ENCODE data around the gene HEPACAM2.
A peak's percentile ranks its signal among the peaks of the same experiment; 100 is the strongest.

The HEPACAM2 gene

GRCh38 chr7:93235541-93235940 is 9.3 kb upstream of the HEPACAM2 start:
- H3K27ac ChIP-seq (ENCODE audit: low read depth, low read length), result no peak overlapping the region
- peaks cover 0 to 19% (median 16%) of the 10 kb centered on the region in 5 donors for H3K4me1 ChIP-seq (ENCODE audit: control insufficient read depth in 5 of 5, insufficient read depth in 5 of 5, low read length in 5 of 5)
- no peak overlapping the region for H3K4me3 ChIP-seq (ENCODE audit: low read depth in 1 of 5, low read length in 5 of 5)
- no peaks in the 10 kb centered on the region for H3K9me3 ChIP-seq (ENCODE audit: control insufficient read depth in 5 of 5, low read length in 5 of 5)
- no peak overlapping the region for H3K9ac ChIP-seq (ENCODE audit: low read length in 5 of 5)
- H3K36me3 ChIP-seq (ENCODE audit: control insufficient read depth in 5 of 5, insufficient read depth in 5 of 5, low read length in 5 of 5), result peaks cover 0 to 2% (median 0%) of the 10 kb centered on the region in 5 donors
- H3K27me3 ChIP-seq (ENCODE audit: control insufficient read depth in 5 of 5, insufficient read depth in 4 of 5, low read length in 5 of 5), result no peaks in the 10 kb centered on the region

GRCh38 chr7:93232673-93233018 is 6.4 kb upstream of the HEPACAM2 start:
- Histone ChIP-seq H3K4me3 (ENCODE audit: low read depth in 1 of 5, low read length in 5 of 5) (peak overlapping the region; percentile 91 to 100 (median 95)), H3K27me3 (ENCODE audit: control insufficient read depth in 5 of 5, insufficient read depth in 4 of 5, low read length in 5 of 5) (no peaks in the 10 kb centered on the region), H3K27ac (ENCODE audit: low read depth, low read length) (peak overlapping the region; percentile 68), H3K9ac (ENCODE audit: low read length in 5 of 5) (peak overlapping the region; percentile 30 to 95 (median 90)), H3K36me3 (ENCODE audit: control insufficient read depth in 5 of 5, insufficient read depth in 5 of 5, low read length in 5 of 5) (no peaks in the 10 kb centered on the region), H3K4me1 (ENCODE audit: control insufficient read depth in 5 of 5, insufficient read depth in 5 of 5, low read length in 5 of 5) (peaks cover 0 to 22% (median 16%) of the 10 kb centered on the region in 5 donors), H3K9me3 (ENCODE audit: control insufficient read depth in 5 of 5, low read length in 5 of 5) (no peaks in the 10 kb centered on the region)

GRCh38 chr7:93231799-93232672 is 5.8 kb upstream of the HEPACAM2 start, which contains the start of gene VPS50:
TSS of gene VPS50 (plus strand) at chr7:93232366. CDS start at chr7:93232468, 102 bp downstream.
- H3K4me3 ChIP-seq (ENCODE audit: low read depth in 1 of 5, low read length in 5 of 5), result peak within 1 kb of the TSS; percentile 91 to 100 (median 95)
- peaks cover 0 to 22% (median 16%) of the 10 kb centered on the region in 5 donors for H3K4me1 ChIP-seq (ENCODE audit: control insufficient read depth in 5 of 5, insufficient read depth in 5 of 5, low read length in 5 of 5)
- no peaks in the 10 kb centered on the region for H3K9me3 ChIP-seq (ENCODE audit: control insufficient read depth in 5 of 5, low read length in 5 of 5)
- no peaks in the 10 kb centered on the region for H3K36me3 ChIP-seq (ENCODE audit: control insufficient read depth in 5 of 5, insufficient read depth in 5 of 5, low read length in 5 of 5)
- H3K27me3 ChIP-seq (ENCODE audit: control insufficient read depth in 5 of 5, insufficient read depth in 4 of 5, low read length in 5 of 5), result no peaks in the 10 kb centered on the region
- H3K27ac ChIP-seq (ENCODE audit: low read depth, low read length), result peak within 1 kb of the TSS; percentile 68
- H3K9ac ChIP-seq (ENCODE audit: low read length in 5 of 5), result peak within 1 kb of the TSS; percentile 32 to 95 (median 92)

- H3K27me3 ChIP-seq (ENCODE audit: control insufficient read depth in 5 of 5, insufficient read depth in 4 of 5, low read length in 5 of 5), result no peaks in the 10 kb centered on the region
- H3K9ac ChIP-seq (ENCODE audit: low read length in 5 of 5), result peak overlapping the region in 3 of 5 donors; percentile 90 to 95 (median 92)
- H3K27ac ChIP-seq (ENCODE audit: low read depth, low read length), result no peak overlapping the region
- H3K9me3 ChIP-seq (ENCODE audit: control insufficient read depth in 5 of 5, low read length in 5 of 5), result no peaks in the 10 kb centered on the region
- peak overlapping the region; percentile 91 to 100 (median 95) for H3K4me3 ChIP-seq (ENCODE audit: low read depth in 1 of 5, low read length in 5 of 5)
- H3K36me3 ChIP-seq (ENCODE audit: control insufficient read depth in 5 of 5, insufficient read depth in 5 of 5, low read length in 5 of 5), result no peaks in the 10 kb centered on the region
- H3K4me1 ChIP-seq (ENCODE audit: control insufficient read depth in 5 of 5, insufficient read depth in 5 of 5, low read length in 5 of 5), result peaks cover 0 to 22% (median 16%) of the 10 kb centered on the region in 5 donors
These were observed 5.0 kb upstream of the HEPACAM2 start for GRCh38 chr7:93231259-93231658.

- Histone ChIP-seq H3K4me1 (ENCODE audit: control insufficient read depth in 5 of 5, insufficient read depth in 5 of 5, low read length in 5 of 5) (peaks cover 0 to 17% (median 16%) of the 10 kb centered on the region in 5 donors), H3K4me3 (ENCODE audit: low read depth in 1 of 5, low read length in 5 of 5) (no peak overlapping the region), H3K9me3 (ENCODE audit: control insufficient read depth in 5 of 5, low read length in 5 of 5) (no peaks in the 10 kb centered on the region), H3K36me3 (ENCODE audit: control insufficient read depth in 5 of 5, insufficient read depth in 5 of 5, low read length in 5 of 5) (no peaks in the 10 kb centered on the region), H3K27ac (ENCODE audit: low read depth, low read length) (no peak overlapping the region), H3K9ac (ENCODE audit: low read length in 5 of 5) (no peak overlapping the region), H3K27me3 (ENCODE audit: control insufficient read depth in 5 of 5, insufficient read depth in 4 of 5, low read length in 5 of 5) (no peaks in the 10 kb centered on the region)
These were observed 2.0 kb upstream of the HEPACAM2 start for GRCh38 chr7:93228302-93228701.

GRCh38 chr7:93219868-93220267 is 6.4 kb downstream of the HEPACAM2 start:
- Histone ChIP-seq H3K36me3 (ENCODE audit: control insufficient read depth in 5 of 5, insufficient read depth in 5 of 5, low read length in 5 of 5) (no peaks in the 10 kb centered on the region), H3K9me3 (ENCODE audit: control insufficient read depth in 5 of 5, low read length in 5 of 5) (no peaks in the 10 kb centered on the region), H3K4me3 (ENCODE audit: low read depth in 1 of 5, low read length in 5 of 5) (no peak overlapping the region), H3K9ac (ENCODE audit: low read length in 5 of 5) (no peak overlapping the region), H3K4me1 (ENCODE audit: control insufficient read depth in 5 of 5, insufficient read depth in 5 of 5, low read length in 5 of 5) (no peaks in the 10 kb centered on the region), H3K27me3 (ENCODE audit: control insufficient read depth in 5 of 5, insufficient read depth in 4 of 5, low read length in 5 of 5) (no peaks in the 10 kb centered on the region), H3K27ac (ENCODE audit: low read depth, low read length) (no peak overlapping the region)

- no peak overlapping the region for H3K9ac ChIP-seq (ENCODE audit: low read length in 5 of 5)
- H3K36me3 ChIP-seq (ENCODE audit: control insufficient read depth in 5 of 5, insufficient read depth in 5 of 5, low read length in 5 of 5), result no peaks in the 10 kb centered on the region
- H3K4me3 ChIP-seq (ENCODE audit: low read depth in 1 of 5, low read length in 5 of 5), result no peak overlapping the region
These were observed 7.1 kb downstream of the HEPACAM2 start for GRCh38 chr7:93218997-93219827.

GRCh38 chr7:93212881-93213280 is 13.4 kb downstream of the HEPACAM2 start:
- Histone ChIP-seq H3K9ac (ENCODE audit: low read length in 5 of 5) (no peak overlapping the region), H3K36me3 (ENCODE audit: control insufficient read depth in 5 of 5, insufficient read depth in 5 of 5, low read length in 5 of 5) (no peaks in the 10 kb centered on the region), H3K27me3 (ENCODE audit: control insufficient read depth in 5 of 5, insufficient read depth in 4 of 5, low read length in 5 of 5) (no peaks in the 10 kb centered on the region), H3K27ac (ENCODE audit: low read depth, low read length) (no peak overlapping the region), H3K9me3 (ENCODE audit: control insufficient read depth in 5 of 5, low read length in 5 of 5) (no peaks in the 10 kb centered on the region), H3K4me1 (ENCODE audit: control insufficient read depth in 5 of 5, insufficient read depth in 5 of 5, low read length in 5 of 5) (no peaks in the 10 kb centered on the region), H3K4me3 (ENCODE audit: low read depth in 1 of 5, low read length in 5 of 5) (no peak overlapping the region)

More at GRCh38 chr7:93218997-93219827, 7.1 kb downstream of the HEPACAM2 start:
- Histone ChIP-seq H3K9me3 (ENCODE audit: control insufficient read depth in 5 of 5, low read length in 5 of 5) (no peaks in the 10 kb centered on the region), H3K27me3 (ENCODE audit: control insufficient read depth in 5 of 5, insufficient read depth in 4 of 5, low read length in 5 of 5) (no peaks in the 10 kb centered on the region), H3K4me1 (ENCODE audit: control insufficient read depth in 5 of 5, insufficient read depth in 5 of 5, low read length in 5 of 5) (no peaks in the 10 kb centered on the region), H3K27ac (ENCODE audit: low read depth, low read length) (no peak overlapping the region)

GRCh38 chr7:93211228-93211818 is 14.9 kb downstream of the HEPACAM2 start:
- H3K4me3 ChIP-seq (ENCODE audit: low read depth in 1 of 5, low read length in 5 of 5), result no peak overlapping the region
- no peaks in the 10 kb centered on the region for H3K4me1 ChIP-seq (ENCODE audit: control insufficient read depth in 5 of 5, insufficient read depth in 5 of 5, low read length in 5 of 5)
- H3K9me3 ChIP-seq (ENCODE audit: control insufficient read depth in 5 of 5, low read length in 5 of 5), result no peaks in the 10 kb centered on the region
- H3K9ac ChIP-seq (ENCODE audit: low read length in 5 of 5), result no peak overlapping the region
- no peaks in the 10 kb centered on the region for H3K36me3 ChIP-seq (ENCODE audit: control insufficient read depth in 5 of 5, insufficient read depth in 5 of 5, low read length in 5 of 5)
- no peak overlapping the region for H3K27ac ChIP-seq (ENCODE audit: low read depth, low read length)
- H3K27me3 ChIP-seq (ENCODE audit: control insufficient read depth in 5 of 5, insufficient read depth in 4 of 5, low read length in 5 of 5), result no peaks in the 10 kb centered on the region

Measured in subcutaneous abdominal adipose tissue (tissue), 5 donors.